HFF-Myc (cell line): Measurements from ENCODE around the gene EIF4A3.

Experiments used
- DNase-seq: peaks from one replicate; pipeline ENCODE4 v3.0.0-alpha.2; 2011; ENCODE audit warnings: low read depth; ENCODE audit errors: extremely low read depth
- H3K4me3 ChIP-seq: replicated peaks from 2 replicates; pipeline ENCODE4 v1.5.1; 2011; ENCODE audit warnings: low read depth, mild to moderate bottlenecking, control low read depth, low read length
- TF ChIP-seq, protein P1 (sequence below): IDR thresholded peaks from 2 replicates; pipeline ENCODE4 v1.5.1; 2012; ENCODE audit warnings: mild to moderate bottlenecking, low read depth, low read length, control low read depth; ENCODE audit errors: missing control alignments

The EIF4A3 gene

DNA sequence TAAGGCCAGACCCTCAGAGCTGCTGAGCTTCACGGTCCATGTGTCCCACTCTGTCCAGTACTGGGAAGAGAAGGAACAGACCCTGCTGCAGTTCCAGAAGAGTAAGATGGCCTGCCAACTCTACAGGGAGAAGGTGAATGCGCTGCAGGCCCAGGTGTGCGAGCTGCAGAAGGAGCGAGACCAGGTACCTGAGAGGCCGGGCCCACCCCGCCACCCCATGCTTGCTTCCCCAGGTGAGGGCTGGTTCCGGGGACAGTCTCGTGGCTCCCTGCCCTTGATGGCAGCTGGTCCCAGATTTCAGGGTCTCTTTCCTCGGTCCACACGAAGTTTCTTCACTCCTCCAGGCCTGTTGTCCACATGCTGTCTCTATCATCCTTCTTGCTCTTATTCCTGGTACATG lies 43.8 kb upstream of the EIF4A3 start:
- no peak for DNase-seq
- TF ChIP-seq, protein P1, sequence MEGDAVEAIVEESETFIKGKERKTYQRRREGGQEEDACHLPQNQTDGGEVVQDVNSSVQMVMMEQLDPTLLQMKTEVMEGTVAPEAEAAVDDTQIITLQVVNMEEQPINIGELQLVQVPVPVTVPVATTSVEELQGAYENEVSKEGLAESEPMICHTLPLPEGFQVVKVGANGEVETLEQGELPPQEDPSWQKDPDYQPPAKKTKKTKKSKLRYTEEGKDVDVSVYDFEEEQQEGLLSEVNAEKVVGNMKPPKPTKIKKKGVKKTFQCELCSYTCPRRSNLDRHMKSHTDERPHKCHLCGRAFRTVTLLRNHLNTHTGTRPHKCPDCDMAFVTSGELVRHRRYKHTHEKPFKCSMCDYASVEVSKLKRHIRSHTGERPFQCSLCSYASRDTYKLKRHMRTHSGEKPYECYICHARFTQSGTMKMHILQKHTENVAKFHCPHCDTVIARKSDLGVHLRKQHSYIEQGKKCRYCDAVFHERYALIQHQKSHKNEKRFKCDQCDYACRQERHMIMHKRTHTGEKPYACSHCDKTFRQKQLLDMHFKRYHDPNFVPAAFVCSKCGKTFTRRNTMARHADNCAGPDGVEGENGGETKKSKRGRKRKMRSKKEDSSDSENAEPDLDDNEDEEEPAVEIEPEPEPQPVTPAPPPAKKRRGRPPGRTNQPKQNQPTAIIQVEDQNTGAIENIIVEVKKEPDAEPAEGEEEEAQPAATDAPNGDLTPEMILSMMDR, result no peak
- no peak overlapping the region for H3K4me3 ChIP-seq

DNA sequence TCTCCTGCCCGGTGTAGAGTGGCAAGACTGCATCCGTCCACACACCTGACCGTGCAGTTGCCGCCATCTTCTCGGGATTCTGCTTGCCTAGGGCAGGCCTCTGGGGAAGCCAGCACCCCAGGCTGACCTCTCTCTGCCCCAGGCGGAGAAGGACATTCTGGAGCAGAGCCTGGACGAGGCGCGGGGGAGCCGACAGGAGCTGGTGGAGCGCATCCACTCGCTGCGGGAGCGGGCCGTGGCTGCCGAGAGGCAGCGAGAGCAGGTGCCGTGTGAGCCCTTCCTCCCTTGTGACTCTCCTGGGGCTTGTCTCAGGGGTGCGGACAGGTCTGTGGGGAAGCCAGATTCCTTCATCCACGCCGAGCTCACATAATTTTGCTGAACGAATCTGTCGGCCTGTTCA lies 42.7 kb upstream of the EIF4A3 start:
- no peak for DNase-seq
- TF ChIP-seq, protein P1, result no peak
- H3K4me3 ChIP-seq, result no peak overlapping the region

DNA sequence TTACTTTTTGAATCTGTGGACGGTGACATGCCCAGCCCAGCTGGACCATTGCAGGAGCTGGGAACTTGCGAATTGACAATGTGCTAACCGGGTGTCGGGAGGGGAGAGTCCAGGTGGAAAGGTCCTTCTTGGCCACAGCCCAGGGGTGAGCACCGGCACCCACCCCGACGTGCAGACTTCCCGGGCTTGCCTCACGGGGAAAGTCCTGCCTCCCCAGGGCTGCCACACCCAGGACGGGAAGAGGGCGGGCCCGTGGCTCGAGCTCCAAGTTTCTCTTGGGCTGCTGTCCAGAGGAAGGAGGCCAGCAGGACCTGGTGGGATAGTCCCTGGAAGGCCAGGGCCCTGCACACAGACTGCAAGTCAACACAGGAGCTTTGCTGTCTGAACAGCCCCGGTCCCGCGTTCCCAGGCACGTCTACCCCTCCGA lies 40.6 kb upstream of the EIF4A3 start:
- no peak overlapping the region for H3K4me3 ChIP-seq
- DNase-seq, result no peak
- TF ChIP-seq, protein P1, result no peak

DNA sequence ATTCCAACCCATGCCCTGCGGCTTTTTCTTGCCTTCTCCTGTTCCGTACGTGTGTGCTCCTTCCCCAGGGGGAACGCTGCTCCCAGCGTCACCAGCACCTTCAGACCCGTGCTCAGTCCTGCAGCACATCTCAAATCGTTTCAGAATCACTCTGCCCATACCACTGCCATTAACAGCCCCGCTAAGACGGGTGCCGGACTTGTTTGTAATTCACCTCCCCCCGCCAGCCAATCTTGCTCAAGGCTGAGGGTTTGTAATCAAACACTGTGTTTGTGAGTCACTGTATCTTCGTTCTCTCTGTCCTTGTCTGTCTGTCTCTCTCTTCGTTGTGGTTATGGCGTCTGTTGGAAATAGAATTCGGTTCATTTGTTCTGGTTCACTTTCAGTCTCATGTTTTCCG lies 40.2 kb upstream of the EIF4A3 start:
- TF ChIP-seq, protein P1, result no peak
- DNase-seq, result no peak
- no peak overlapping the region for H3K4me3 ChIP-seq

DNA sequence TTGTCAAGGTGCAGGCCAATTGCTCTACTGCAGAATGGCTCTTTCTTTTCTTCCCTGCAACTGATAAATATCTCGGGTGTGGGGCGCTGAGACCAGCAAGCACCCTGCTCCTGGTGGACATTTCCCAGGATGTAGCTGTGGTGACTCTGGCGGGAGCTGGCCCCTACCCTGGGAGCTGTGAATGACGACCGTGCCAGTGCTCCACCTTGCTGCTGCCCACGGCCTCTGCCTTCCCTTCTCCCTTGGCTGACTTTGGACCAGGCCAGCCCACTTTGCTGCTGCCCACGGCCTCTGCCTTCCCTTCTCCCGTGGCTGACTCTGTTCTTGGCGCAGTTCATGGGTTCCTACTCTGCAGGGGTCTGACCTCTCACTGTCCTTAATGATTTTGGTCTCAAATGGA lies 39.0 kb upstream of the EIF4A3 start:
- DNase-seq, result no peak
- H3K4me3 ChIP-seq, result no peak overlapping the region
- TF ChIP-seq, protein P1, result no peak

DNA sequence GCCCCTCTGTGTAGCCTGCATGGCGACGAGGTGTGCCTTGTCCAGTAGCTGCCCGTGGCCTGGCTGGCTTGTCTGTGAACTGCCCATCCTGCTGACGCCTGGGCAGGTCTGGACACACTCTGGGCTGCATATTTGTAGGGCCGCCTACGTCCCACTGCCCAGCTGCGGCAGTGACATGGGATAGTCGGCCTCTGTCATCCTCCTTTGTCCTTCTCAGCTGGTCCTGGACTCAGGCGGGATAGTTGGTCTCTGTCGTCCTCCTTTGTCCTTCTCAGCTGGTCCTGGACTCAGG lies 37.4 kb upstream of the EIF4A3 start:
- H3K4me3 ChIP-seq, result no peak overlapping the region
- TF ChIP-seq, protein P1, result no peak
- DNase-seq, result no peak

DNA sequence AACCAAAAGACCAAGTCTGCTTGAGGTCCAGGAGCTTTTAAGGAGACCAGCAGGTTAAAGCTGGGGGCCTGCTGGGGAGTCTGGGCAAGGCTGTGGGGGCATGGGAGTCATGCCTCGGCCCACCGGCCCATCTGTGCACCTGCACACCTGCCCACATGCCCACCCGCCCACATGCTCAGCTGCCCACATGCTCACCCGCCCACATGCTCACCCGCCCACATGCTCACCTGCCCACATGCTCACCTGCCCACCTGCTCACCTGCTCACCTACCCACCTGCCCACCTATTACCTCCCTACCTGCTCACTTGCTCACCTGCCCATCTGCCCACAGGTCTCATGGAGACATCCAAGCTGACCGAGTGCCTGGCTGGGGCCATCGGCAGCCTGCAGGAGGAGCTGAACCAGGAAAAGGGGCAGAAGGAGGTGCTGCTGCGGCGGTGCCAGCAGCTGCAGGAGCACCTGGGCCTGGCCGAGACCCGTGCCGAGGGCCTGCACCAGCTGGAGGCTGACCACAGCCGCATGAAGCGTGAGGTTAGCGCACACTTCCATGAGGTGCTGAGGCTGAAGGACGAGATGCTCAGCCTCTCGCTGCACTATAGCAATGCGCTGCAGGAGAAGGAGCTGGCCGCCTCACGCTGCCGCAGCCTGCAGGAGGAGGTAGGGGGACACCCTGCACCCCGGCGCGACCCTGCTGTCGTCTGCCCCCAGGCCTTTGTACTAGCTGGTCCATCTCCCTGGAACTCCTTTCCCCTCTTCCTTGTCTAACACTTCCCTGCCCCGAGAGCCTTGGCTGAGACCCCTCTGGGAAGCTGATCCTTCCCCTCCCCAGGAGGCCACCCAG lies 36.9 kb upstream of the EIF4A3 start:
- DNase-seq, result no peak
- TF ChIP-seq, protein P1, result no peak
- no peak overlapping the region for H3K4me3 ChIP-seq
